ENCODE measurements around the gene VPS11. TPM values are rescaled to one million over a fixed set of nuclear protein-coding genes. Genes with fewer than 3 reads are reported as not detected.

VPS11 gene
- total RNA-seq, 2 experiments from 2014 or later = 30.1 to 31.2 TPM

- CTCF ChIA-PET = interaction anchor here (1.2 to 1.6 kb wide), 2 partner anchors 12 to 208 kb away, joined by 3 to 5 read pairs; no protein-coding TSS in a partner anchor
- Mint-ChIP-seq H3K4me1 (peaks cover 33% of the 10 kb centered on the region), H3K27me3 (no peaks in the 10 kb centered on the region), H3K27ac (peak overlapping the region; percentile 90), H3K4me3 (no peak overlapping the region), H3K9me3 (ENCODE audit: low read depth) (no peaks in the 10 kb centered on the region), H3K36me3 (peaks cover 49% of the 10 kb centered on the region)
- no peak for ATAC-seq
- DNase-seq = no peak
Observed at GRCh38 chr11:119114351-119114750, 46.7 kb downstream of the VPS11 start.

GRCh38 chr11:119115484-119116234 lies 48.0 kb downstream of the VPS11 start:
- peak overlapping the region; percentile 58 for H3K4me3 Mint-ChIP-seq
- H3K36me3 Mint-ChIP-seq = peaks cover 44% of the 10 kb centered on the region
- peaks cover 28% of the 10 kb centered on the region for H3K4me1 Mint-ChIP-seq
- ATAC-seq = peak; percentile 57
- peak; percentile 42 for DNase-seq
- CTCF ChIA-PET = interaction anchor here (0.9 to 1.6 kb wide), 5 partner anchors 9 to 89 kb away, joined by 3 to 5 read pairs (median 3); partner anchors contain the start of gene C2CD2L
- H3K27me3 Mint-ChIP-seq = no peaks in the 10 kb centered on the region
- no peaks in the 10 kb centered on the region for H3K9me3 Mint-ChIP-seq (ENCODE audit: low read depth)
- peak overlapping the region; percentile 90 for H3K27ac Mint-ChIP-seq

DNA sequence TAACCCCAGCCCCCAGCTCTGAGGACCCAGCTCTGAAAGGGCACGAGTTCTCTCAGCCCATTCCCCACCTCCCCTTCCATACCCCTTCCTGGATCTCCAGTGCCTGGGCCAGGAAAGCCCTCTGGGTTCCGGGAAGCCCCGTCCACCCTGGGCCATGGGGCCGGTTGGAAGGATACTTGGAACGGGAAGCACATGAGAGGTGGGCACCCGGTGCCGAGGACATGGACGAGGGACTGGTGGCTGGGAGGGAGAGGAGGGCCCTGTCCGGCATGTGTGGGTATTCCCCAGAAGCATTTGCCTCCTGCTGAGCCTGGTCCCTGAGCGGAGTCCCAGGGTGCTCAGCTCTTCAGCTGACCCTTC lies 48.6 kb downstream of the VPS11 start:
- ATAC-seq (no peak), DNase-seq (no peak)
- Mint-ChIP-seq H3K9me3 (ENCODE audit: low read depth) (no peaks in the 10 kb centered on the region), H3K4me3 (no peak overlapping the region), H3K36me3 (peaks cover 42% of the 10 kb centered on the region), H3K4me1 (peaks cover 32% of the 10 kb centered on the region), H3K27ac (peak overlapping the region; percentile 90), H3K27me3 (no peaks in the 10 kb centered on the region)
- CTCF ChIA-PET = interaction anchor here (0.9 to 1.6 kb wide), 5 partner anchors 9 to 88 kb away, joined by 3 to 5 read pairs (median 3); partner anchors contain the start of gene C2CD2L

DNA sequence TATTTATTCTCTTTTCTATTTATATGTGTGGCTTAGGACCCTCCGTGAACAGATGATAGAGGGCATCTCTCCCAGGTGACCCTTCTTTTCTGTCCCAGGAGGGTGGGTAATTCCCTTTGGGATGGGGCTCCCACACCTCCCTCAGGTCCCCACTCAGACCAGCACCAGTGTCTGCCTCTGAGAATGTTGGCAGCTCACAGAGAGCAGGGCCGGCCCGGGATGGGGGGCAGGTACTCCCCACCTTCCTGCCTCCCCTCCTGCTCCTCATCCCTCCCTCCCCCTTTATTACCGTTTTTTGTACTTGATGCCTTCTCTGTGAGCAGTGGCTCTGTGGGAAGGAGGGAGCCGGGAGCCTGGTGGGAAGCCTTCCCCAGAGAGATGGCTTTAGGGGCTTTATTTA lies 49.0 kb downstream of the VPS11 start:
- CTCF ChIA-PET = interaction anchor here (1.4 kb wide), 2 partner anchors 10 to 88 kb away, joined by 3 read pairs; partner anchors contain the start of gene C2CD2L
- no peaks in the 10 kb centered on the region for H3K27me3 Mint-ChIP-seq
- no peak overlapping the region for H3K4me3 Mint-ChIP-seq
- peaks cover 32% of the 10 kb centered on the region for H3K4me1 Mint-ChIP-seq
- ATAC-seq (no peak), DNase-seq (no peak)
- peak overlapping the region; percentile 22 for H3K27ac Mint-ChIP-seq
- H3K36me3 Mint-ChIP-seq = peaks cover 39% of the 10 kb centered on the region
- H3K9me3 Mint-ChIP-seq (ENCODE audit: low read depth) = no peaks in the 10 kb centered on the region

DNA sequence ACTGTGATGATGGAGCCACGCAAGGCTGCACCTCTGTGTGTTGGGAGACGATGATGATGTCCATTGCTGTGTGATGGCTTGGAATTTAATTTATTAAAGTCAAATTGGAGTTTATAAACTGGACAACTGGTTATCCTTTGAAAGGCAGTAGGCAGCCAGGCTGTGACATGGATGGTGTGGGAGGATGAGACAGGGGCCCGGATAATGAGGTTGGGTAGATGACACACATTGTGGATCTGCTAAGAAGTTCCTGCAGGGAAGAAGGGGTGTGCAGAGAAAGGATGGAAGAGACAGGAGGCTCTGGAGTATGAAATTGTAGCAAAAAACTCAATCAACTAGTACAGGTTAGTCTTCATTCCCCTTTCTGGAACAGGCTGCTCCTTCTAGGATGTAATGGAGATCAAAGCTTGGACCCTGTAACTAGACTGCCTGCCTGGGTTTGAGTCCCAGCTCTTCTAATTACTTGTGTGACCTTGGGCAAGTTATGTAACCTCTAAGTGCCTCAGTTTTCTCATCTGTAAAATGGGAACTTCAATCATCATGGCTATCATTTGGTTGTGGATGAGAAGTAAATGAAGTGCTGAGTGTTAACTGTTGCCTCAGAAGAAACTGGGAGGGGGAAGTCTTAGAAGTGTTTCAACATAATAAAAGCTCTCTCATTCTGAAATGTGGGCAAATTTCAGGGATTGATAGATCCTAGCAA lies 49.5 kb downstream of the VPS11 start:
- H3K36me3 Mint-ChIP-seq = peaks cover 35% of the 10 kb centered on the region
- no peak overlapping the region for H3K4me3 Mint-ChIP-seq
- no peaks in the 10 kb centered on the region for H3K9me3 Mint-ChIP-seq (ENCODE audit: low read depth)
- DNase-seq = no peak
- ATAC-seq = no peak
- CTCF ChIA-PET = no interaction called here
- H3K27ac Mint-ChIP-seq = no peak overlapping the region
- peaks cover 35% of the 10 kb centered on the region for H3K4me1 Mint-ChIP-seq
- no peaks in the 10 kb centered on the region for H3K27me3 Mint-ChIP-seq

DNA sequence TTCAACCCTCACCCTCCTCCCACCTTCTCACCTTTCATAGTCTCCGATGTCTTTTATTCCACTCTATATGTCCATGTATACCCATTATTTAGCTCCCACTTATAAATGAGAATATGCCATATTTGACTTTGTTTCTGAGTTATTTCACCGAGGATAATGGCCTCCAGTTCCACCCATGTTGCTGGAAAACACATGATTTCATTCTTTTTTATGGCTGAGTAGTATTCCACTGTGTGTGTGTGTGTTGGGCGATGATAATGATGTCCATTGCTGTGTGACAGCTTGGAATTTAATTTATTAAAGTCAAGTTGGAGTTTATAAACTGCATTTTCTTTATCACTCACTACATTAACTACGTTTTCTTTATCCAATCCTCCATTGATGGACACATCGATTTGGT lies 50.6 kb downstream of the VPS11 start:
- H3K4me3 Mint-ChIP-seq = no peak overlapping the region
- no peaks in the 10 kb centered on the region for H3K27me3 Mint-ChIP-seq
- H3K9me3 Mint-ChIP-seq (ENCODE audit: low read depth) = no peaks in the 10 kb centered on the region
- ATAC-seq (no peak), DNase-seq (no peak)
- CTCF ChIA-PET = interaction anchor here (0.8 to 1.2 kb wide), 5 partner anchors 9 to 220 kb away, joined by 3 to 5 read pairs (median 4); partner anchors contain the start of gene C2CD2L
- no peak overlapping the region for H3K27ac Mint-ChIP-seq
- H3K4me1 Mint-ChIP-seq = peaks cover 43% of the 10 kb centered on the region
- peaks cover 32% of the 10 kb centered on the region for H3K36me3 Mint-ChIP-seq

DNA sequence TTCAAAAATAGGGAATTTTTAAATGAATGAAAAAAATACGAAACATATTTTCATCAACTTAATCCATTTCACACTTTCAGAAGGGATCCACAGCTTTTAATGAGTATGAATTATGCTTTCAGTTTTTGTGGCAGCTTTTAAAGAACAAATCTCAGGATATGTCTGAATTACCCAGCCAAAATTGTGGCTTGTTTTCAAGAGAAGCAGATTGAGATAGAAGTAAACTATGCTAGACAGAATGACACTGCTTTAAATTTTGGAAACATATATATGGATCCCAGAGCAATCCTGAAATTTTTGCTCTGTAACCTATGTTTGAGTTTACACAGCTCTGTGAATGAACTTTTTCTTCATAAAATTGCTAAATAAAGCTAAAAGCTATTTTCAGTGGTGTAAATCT lies 51.3 kb downstream of the VPS11 start:
- H3K4me3 Mint-ChIP-seq = no peak overlapping the region
- no peaks in the 10 kb centered on the region for H3K27me3 Mint-ChIP-seq
- DNase-seq (no peak), ATAC-seq (no peak)
- H3K27ac Mint-ChIP-seq = no peak overlapping the region
- CTCF ChIA-PET = interaction anchor here (0.8 to 1.2 kb wide), 4 partner anchors 12 to 219 kb away, joined by 3 to 5 read pairs (median 4); partner anchors contain the start of gene C2CD2L
- peaks cover 28% of the 10 kb centered on the region for H3K36me3 Mint-ChIP-seq
- H3K9me3 Mint-ChIP-seq (ENCODE audit: low read depth) = no peaks in the 10 kb centered on the region
- peaks cover 44% of the 10 kb centered on the region for H3K4me1 Mint-ChIP-seq

- H3K9me3 Mint-ChIP-seq (ENCODE audit: low read depth) = no peaks in the 10 kb centered on the region
- H3K27me3 Mint-ChIP-seq = no peaks in the 10 kb centered on the region
- peaks cover 31% of the 10 kb centered on the region for H3K4me1 Mint-ChIP-seq
- CTCF ChIA-PET = interaction anchor here (0.7 to 2.8 kb wide), 4 partner anchors 12 to 86 kb away, joined by 3 to 10 read pairs (median 4); partner anchors contain the start of genes C2CD2L and CBL
- no peak for ATAC-seq
- H3K36me3 Mint-ChIP-seq = peaks cover 22% of the 10 kb centered on the region
- no peak for DNase-seq
- H3K4me3 Mint-ChIP-seq = peak overlapping the region; percentile 99
- peak overlapping the region; percentile 87 for H3K27ac Mint-ChIP-seq
Observed at GRCh38 chr11:119120639-119121007, 53.0 kb downstream of the VPS11 start.

GRCh38 chr11:119121008-119121810 lies 53.6 kb downstream of the VPS11 start, which contains the start of gene HINFP:
Gene HINFP (plus strand): TSS chr11:119121580. CDS start chr11:119126945, 5,365 bp downstream.
- ATAC-seq = peak; percentile 95
- H3K4me1 Mint-ChIP-seq = peaks cover 28% of the 10 kb centered on the region
- H3K36me3 Mint-ChIP-seq = peaks cover 18% of the 10 kb centered on the region
- no peaks in the 10 kb centered on the region for H3K27me3 Mint-ChIP-seq
- DNase-seq = peak; percentile 100
- H3K9me3 Mint-ChIP-seq (ENCODE audit: low read depth) = no peaks in the 10 kb centered on the region
- CTCF ChIA-PET = interaction anchor here (0.6 to 2.8 kb wide), 10 partner anchors 12 to 202 kb away, joined by 3 to 10 read pairs (median 4); partner anchors contain the start of gene C2CD2L
- H3K4me3 Mint-ChIP-seq = peak within 1 kb of the TSS; percentile 99
- peak within 1 kb of the TSS; percentile 87 for H3K27ac Mint-ChIP-seq

- H3K27ac Mint-ChIP-seq = peak overlapping the region; percentile 87
- H3K4me1 Mint-ChIP-seq = peaks cover 33% of the 10 kb centered on the region
- H3K36me3 Mint-ChIP-seq = peaks cover 15% of the 10 kb centered on the region
- CTCF ChIA-PET = interaction anchor here (0.8 to 2.8 kb wide), 9 partner anchors 13 to 202 kb away, joined by 3 to 10 read pairs (median 3); partner anchors contain the start of gene C2CD2L
- H3K9me3 Mint-ChIP-seq (ENCODE audit: low read depth) = no peaks in the 10 kb centered on the region
- peak overlapping the region; percentile 99 for H3K4me3 Mint-ChIP-seq
- no peak for ATAC-seq
- DNase-seq = no peak
- H3K27me3 Mint-ChIP-seq = no peaks in the 10 kb centered on the region
Observed at GRCh38 chr11:119121811-119122124, 54.1 kb downstream of the VPS11 start.

- ATAC-seq (no peak), DNase-seq (no peak)
- H3K27me3 Mint-ChIP-seq = no peaks in the 10 kb centered on the region
- H3K4me1 Mint-ChIP-seq = peaks cover 34% of the 10 kb centered on the region
- H3K9me3 Mint-ChIP-seq (ENCODE audit: low read depth) = no peaks in the 10 kb centered on the region
- H3K27ac Mint-ChIP-seq = no peak overlapping the region
- CTCF ChIA-PET = interaction anchor here (0.9 to 1.0 kb wide), 2 partner anchors 43 to 58 kb away, joined by 3 read pairs; partner anchors contain the start of genes NLRX1 and VPS11
- H3K4me3 Mint-ChIP-seq = no peak overlapping the region
- H3K36me3 Mint-ChIP-seq = peaks cover 22% of the 10 kb centered on the region
Observed at GRCh38 chr11:119125821-119126220, 58.2 kb downstream of the VPS11 start.

- CTCF ChIA-PET = interaction anchor here (0.9 to 1.0 kb wide), 2 partner anchors 42 to 59 kb away, joined by 3 read pairs; partner anchors contain the start of genes NLRX1 and VPS11
Observed at GRCh38 chr11:119126675-119127268, 59.2 kb downstream of the VPS11 start.

More at GRCh38 chr11:119126675-119127268, 59.2 kb downstream of the VPS11 start:
- Mint-ChIP-seq H3K9me3 (ENCODE audit: low read depth) (no peaks in the 10 kb centered on the region), H3K36me3 (peaks cover 28% of the 10 kb centered on the region), H3K4me1 (peaks cover 31% of the 10 kb centered on the region), H3K27ac (peak overlapping the region; percentile 20), H3K27me3 (no peaks in the 10 kb centered on the region), H3K4me3 (no peak overlapping the region)
- ATAC-seq = no peak
- DNase-seq = no peak

All from activated CD8-positive, alpha-beta memory T cell treated with anti-CD3 and anti-CD28 coated beads, Interleukin-2, amount 10 ng/mL, durations not matched to agents 7 days and 5 days (primary cell).